WI38 (cell line): ENCODE results near the gene PDXP.

Experiments used
- H3K4me3 ChIP-seq: 2 replicates; pipeline ENCODE4 v1.5.1; 2011; ENCODE audit warnings: low read depth, mild to moderate bottlenecking, control low read depth, low read length
- TF ChIP-seq, protein P1 (sequence below): IDR thresholded peaks from 2 replicates; pipeline ENCODE4 v1.5.1; 2012; ENCODE audit warnings: low read depth, mild to moderate bottlenecking, control low read depth, low read length

Gene PDXP

DNA sequence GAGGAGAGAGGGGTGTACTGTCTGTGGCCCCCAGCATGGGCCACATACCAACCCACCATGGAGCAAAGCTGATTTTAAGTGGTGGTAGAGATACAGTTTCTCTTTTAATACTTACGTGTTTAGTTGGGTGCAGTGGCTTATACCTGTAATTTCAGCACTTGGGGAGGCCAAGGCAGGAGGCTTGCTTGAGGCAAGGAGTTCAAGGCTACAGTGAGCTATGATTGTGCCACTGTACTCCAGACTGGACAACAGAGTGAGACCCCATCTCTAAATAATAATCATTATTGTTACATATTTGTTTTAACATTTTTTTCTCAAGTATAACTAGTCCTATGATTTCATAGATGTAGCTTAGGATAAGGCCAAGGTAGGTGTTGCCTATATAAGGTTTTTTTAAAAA is 41.1 kb upstream of the PDXP start:
- no peak overlapping the region for H3K4me3 ChIP-seq
- TF ChIP-seq, protein P1, sequence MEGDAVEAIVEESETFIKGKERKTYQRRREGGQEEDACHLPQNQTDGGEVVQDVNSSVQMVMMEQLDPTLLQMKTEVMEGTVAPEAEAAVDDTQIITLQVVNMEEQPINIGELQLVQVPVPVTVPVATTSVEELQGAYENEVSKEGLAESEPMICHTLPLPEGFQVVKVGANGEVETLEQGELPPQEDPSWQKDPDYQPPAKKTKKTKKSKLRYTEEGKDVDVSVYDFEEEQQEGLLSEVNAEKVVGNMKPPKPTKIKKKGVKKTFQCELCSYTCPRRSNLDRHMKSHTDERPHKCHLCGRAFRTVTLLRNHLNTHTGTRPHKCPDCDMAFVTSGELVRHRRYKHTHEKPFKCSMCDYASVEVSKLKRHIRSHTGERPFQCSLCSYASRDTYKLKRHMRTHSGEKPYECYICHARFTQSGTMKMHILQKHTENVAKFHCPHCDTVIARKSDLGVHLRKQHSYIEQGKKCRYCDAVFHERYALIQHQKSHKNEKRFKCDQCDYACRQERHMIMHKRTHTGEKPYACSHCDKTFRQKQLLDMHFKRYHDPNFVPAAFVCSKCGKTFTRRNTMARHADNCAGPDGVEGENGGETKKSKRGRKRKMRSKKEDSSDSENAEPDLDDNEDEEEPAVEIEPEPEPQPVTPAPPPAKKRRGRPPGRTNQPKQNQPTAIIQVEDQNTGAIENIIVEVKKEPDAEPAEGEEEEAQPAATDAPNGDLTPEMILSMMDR, result no peak

DNA sequence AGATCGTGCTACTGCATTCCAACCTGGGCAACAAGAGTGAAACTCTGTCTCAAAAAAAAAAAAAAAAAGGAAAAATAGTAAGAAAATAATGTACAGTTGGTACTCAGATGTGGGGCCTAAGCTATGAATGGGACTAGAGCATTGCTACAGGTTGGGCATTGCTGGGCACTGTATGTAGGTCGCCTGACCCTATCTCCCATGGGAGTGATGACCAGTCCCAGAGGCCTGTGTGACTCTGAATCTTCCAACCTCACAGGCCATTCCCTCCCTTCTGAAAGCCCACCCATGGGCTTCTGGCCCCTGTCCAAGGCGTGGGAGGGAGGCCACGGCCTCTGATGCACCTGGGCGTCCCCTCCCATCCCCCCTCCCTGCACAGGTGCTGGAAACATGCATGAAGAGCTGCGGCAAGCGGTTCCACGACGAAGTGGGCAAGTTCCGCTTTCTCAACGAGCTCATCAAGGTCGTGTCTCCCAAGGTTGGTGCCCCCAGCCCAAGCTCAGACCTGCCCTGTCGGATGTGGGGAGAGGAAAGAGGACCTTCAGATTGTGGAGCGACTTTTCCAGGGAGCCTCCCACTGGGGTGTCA is 40.4 kb upstream of the PDXP start:
- no peak overlapping the region for H3K4me3 ChIP-seq
- TF ChIP-seq, protein P1, result no peak

DNA sequence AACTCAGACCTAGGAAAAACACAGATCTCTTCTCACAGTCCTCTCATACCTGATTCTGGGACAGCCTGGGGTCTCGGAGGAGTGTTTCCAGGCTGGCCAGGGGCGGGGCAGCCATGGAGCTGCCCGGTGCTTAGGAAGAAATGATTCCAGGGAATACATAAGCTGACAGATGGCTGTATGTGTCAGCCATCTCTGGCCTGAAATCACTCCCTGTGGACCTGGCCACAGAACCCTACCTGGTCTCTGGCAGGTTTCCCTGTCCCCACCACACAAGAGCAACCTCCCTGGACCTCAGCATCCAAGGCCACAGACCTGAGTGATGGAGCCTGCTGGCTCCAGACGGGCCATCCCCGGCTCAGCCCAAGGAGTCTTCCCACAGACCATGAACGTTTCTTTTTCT is 39.8 kb upstream of the PDXP start:
- no peak overlapping the region for H3K4me3 ChIP-seq
- TF ChIP-seq, protein P1, result no peak

DNA sequence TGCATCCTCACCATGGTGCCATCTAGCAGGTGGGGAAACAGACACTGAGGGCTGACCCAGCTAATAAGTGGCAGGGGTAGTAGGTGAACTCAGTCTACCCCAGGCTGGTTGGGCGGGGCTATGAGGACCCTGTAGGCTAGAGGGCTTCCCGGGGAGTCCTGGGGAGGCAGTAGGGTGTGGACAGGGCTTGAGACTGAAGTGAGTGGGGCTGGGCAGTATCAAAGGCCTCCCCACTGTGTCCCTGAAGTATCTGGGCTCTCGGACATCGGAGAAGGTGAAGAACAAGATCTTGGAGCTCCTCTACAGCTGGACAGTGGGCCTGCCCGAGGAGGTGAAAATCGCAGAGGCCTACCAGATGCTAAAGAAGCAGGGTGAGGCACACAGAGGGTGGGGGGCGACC is 38.5 kb upstream of the PDXP start:
- TF ChIP-seq, protein P1, result no peak
- no peak overlapping the region for H3K4me3 ChIP-seq

DNA sequence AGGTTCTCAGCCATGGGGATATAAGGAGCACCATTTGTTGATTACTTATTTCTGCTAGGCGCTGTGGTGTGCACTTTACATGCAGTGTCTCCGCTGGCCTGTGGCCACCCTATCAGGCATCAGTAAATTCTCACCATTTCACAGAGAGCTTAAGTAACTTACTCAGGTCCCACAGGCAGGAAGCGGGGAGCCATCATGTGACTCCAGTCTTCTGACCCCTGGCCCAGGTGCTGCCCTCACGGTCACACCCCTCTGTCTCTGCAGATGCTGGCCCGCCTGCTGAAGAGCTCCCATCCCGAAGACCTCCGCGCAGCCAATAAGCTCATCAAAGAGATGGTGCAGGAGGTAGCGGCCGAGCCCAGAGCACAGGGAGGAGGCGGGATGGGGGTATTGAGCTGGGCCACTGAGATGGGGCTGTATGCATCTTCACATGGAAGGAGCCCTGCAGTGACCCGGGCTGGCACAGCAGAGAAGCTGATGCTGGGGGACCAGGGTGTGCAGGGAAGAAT is 37.1 kb upstream of the PDXP start:
- TF ChIP-seq, protein P1, result no peak
- no peak overlapping the region for H3K4me3 ChIP-seq

DNA sequence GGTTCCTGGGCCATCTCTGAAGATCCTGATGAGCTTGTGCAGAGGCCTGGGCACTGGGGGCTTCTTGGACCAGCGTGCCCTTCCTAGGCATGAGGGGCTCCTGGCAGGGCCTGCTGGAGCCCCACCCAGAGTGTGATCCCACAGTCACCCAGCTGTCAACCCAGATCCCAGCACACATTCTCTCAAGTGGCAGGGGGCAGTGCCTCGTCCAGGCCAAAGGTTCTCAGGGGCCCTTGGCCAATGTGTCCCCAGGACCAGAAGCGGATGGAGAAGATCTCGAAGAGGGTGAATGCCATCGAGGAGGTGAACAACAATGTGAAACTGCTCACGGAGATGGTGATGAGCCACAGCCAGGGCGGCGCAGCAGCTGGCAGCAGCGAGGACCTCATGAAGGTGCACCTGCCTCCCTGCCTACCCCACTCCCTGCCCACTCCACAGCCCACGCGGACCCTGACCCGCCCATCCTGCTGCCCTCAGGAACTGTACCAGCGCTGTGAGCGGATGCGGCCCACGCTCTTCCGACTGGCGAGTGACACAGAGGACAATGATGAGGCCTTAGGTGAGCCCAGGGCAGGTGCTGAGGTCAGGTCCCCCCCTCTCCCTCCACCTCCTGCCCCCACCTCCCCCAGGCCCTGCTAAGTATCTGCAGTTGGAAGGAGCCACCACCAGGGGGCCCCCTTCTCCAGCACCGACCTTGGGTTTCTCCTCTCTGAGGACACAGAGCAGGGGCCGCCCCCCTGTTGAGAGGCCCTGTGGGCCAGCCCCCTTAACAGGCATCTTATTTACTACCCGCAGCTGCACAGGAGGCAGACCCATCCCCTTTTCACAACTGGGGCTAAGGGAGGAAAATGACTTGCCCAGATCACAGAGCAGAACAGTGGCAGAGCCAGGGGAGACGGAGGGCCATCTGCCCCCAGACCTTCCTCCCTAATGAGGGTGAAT is 35.2 kb upstream of the PDXP start:
- no peak overlapping the region for H3K4me3 ChIP-seq
- TF ChIP-seq, protein P1, result peak; percentile 65

DNA sequence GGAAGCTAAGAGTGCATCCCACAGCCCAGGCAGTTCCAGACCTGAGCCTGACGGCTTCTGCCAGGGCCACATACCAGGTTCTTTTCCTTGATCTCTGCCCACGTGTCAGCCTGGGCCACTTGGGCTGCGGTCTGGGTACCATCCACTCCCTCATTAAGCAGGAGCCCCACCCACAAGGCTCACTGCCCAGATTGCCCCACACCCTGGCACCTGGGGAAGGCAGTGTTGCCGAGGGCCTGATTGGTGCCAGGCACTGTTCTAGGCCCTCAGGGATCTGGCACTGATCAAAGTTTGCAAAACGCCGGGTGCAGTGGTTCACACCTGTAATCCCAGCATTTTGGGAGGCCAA is 34.5 kb upstream of the PDXP start:
- H3K4me3 ChIP-seq, result no peak overlapping the region
- TF ChIP-seq, protein P1, result no peak
